H1 (cell line): ENCODE data around the gene USH2A. TPM values are rescaled to one million over a fixed set of nuclear protein-coding genes. Genes with fewer than 3 reads are reported as not detected.

Source experiments
- CTCF ChIA-PET: fragments of 300-600 bp; sonication (Branson Sonifier 250); formaldehyde crosslinking; loops from one replicate; lab custom pipeline; 2021; ENCODE audit not compliant: partially characterized antibody; lab: Charles Lee
- POLR2A ChIA-PET: fragments of 300-600 bp; sonication (Branson Sonifier 250); formaldehyde crosslinking; loops from one replicate; lab custom pipeline; 2021; ENCODE audit warnings: inconsistent platforms; ENCODE audit not compliant: partially characterized antibody; lab: Charles Lee
- DNase-seq, 2 experiments: peaks; one replicate each; pipeline versions ENCODE4 v3.0.0 to v3.0.0-alpha.2; 2010 to 2022; ENCODE audit warnings: low spot score in 2 of 2, low read depth in 1 of 2, mixed read lengths in 1 of 2
- FAIRE-seq: peaks from 2 replicates; lab custom pipeline; 2011; peaks lifted over from hg19 to GRCh38; lab: Jason Lieb, UNC
- H2AFZ ChIP-seq: 2 replicates; pipeline ENCODE4 v1.8.1; 2012; ENCODE audit warnings: low read length, inconsistent platforms
- H2AK5ac ChIP-seq: 2 replicates; pipeline ENCODE4 v1.6.1; 2013; ENCODE audit warnings: low read depth, low read length
- H2BK120ac ChIP-seq: replicated peaks from 2 replicates; pipeline ENCODE3; 2013; ENCODE audit warnings: low read depth, low read length, inconsistent platforms
- H2BK12ac ChIP-seq: 2 replicates; pipeline ENCODE4 v1.6.1; 2013; ENCODE audit warnings: low read depth, low read length
- H2BK15ac ChIP-seq: 2 replicates; pipeline ENCODE4 v1.6.1; 2013; ENCODE audit warnings: low read length
- H2BK20ac ChIP-seq: 2 replicates; pipeline ENCODE4 v1.6.1; 2013; ENCODE audit warnings: low read length
- H2BK5ac ChIP-seq: 2 replicates; pipeline ENCODE4 v1.6.1; 2013; ENCODE audit warnings: low read depth, low read length
- H3K14ac ChIP-seq: 2 replicates; pipeline ENCODE4 v1.6.1; 2013; ENCODE audit warnings: inconsistent platforms; ENCODE audit not compliant: insufficient read length
- H3K18ac ChIP-seq: 2 replicates; pipeline ENCODE4 v1.6.1; 2013; ENCODE audit warnings: low read length; ENCODE audit errors: extremely low read depth
- H3K23ac ChIP-seq: 2 replicates; pipeline ENCODE4 v1.6.1; 2013; ENCODE audit warnings: inconsistent platforms; ENCODE audit not compliant: insufficient read length
- H3K23me2 ChIP-seq: 2 replicates; pipeline ENCODE4 v1.6.1; 2013; ENCODE audit warnings: low read depth, low read length
- H3K27ac ChIP-seq: 2 replicates; pipeline ENCODE4 v1.6.1; 2011; ENCODE audit warnings: low read depth, low read length, inconsistent platforms
- H3K27me3 ChIP-seq, 4 experiments: replicated peaks in 1 of 4; 1 replicate in 1 of 4; 2 replicates in 3 of 4; pipeline versions ENCODE4 v1.6.1 to v1.8.1; 2011 to 2013; ENCODE audit warnings: low read length in 3 of 4, mild to moderate bottlenecking in 3 of 4, inconsistent platforms in 2 of 4, mixed read lengths in 2 of 4, moderate library complexity in 1 of 4; ENCODE audit not compliant: control insufficient read depth in 3 of 4, insufficient read depth in 3 of 4; ENCODE audit errors: extremely low read depth in 1 of 4
- H3K36me3 ChIP-seq, 4 experiments: 2 replicates each; pipeline versions ENCODE4 v1.6.1 to v1.8.1; 2011 to 2013; ENCODE audit warnings: mild to moderate bottlenecking in 4 of 4, low read length in 3 of 4, moderate library complexity in 2 of 4, control low read depth in 1 of 4, inconsistent platforms in 1 of 4; ENCODE audit not compliant: insufficient read depth in 4 of 4, control insufficient read depth in 2 of 4
- H3K4ac ChIP-seq: replicated peaks from 2 replicates; pipeline ENCODE3; 2013; ENCODE audit warnings: low read length, low read depth, mixed read lengths, inconsistent platforms; ENCODE audit not compliant: insufficient read length
- H3K4me1 ChIP-seq, 4 experiments: replicated peaks in 1 of 4; 1 replicate in 1 of 4; 2 replicates in 3 of 4; pipeline versions ENCODE4 v1.6.1 to v1.8.1; 2011 to 2013; ENCODE audit warnings: low read length in 3 of 4, inconsistent platforms in 2 of 4, mixed read lengths in 1 of 4; ENCODE audit not compliant: insufficient read depth in 4 of 4, control insufficient read depth in 3 of 4
- H3K4me2 ChIP-seq, 2 experiments: 2 replicates each; pipeline versions ENCODE4 v1.6.1 to v1.8.1; 2011 to 2013; ENCODE audit warnings: low read depth in 2 of 2, low read length in 2 of 2, control low read depth in 1 of 2, inconsistent platforms in 1 of 2, mild to moderate bottlenecking in 1 of 2; ENCODE audit not compliant: insufficient read depth in 1 of 2
- H3K4me3 ChIP-seq, 4 experiments: fragments of 200-600, 300-600 bp in 1 of 4; sonication (generic), shearing (Covaris generic), sonication (Bioruptor Twin) in 1 of 4; 2 replicates each; pipeline versions ENCODE4 v1.5.1 to v1.8.1; 2011 to 2016; ENCODE audit warnings: low read length in 4 of 4, low read depth in 3 of 4, control low read depth in 2 of 4, inconsistent platforms in 2 of 4, mild to moderate bottlenecking in 2 of 4, mixed read lengths in 1 of 4, moderate library complexity in 1 of 4; ENCODE audit not compliant: insufficient read depth in 2 of 4; ENCODE audit errors: extremely low read depth in 1 of 4
- H3K56ac ChIP-seq: replicated peaks from 2 replicates; pipeline ENCODE3; 2013; ENCODE audit warnings: low read depth, mild to moderate bottlenecking, mixed read lengths, low read length, inconsistent platforms; ENCODE audit not compliant: insufficient read length
- H3K79me1 ChIP-seq: 2 replicates; pipeline ENCODE4 v1.6.1; 2013; ENCODE audit warnings: low read depth, low read length, control low read depth
- H3K79me2 ChIP-seq, 2 experiments: 2 replicates each; pipeline versions ENCODE4 v1.6.1 to v1.8.1; 2012 to 2013; ENCODE audit warnings: low read length in 2 of 2, mild to moderate bottlenecking in 2 of 2, inconsistent platforms in 1 of 2; ENCODE audit not compliant: insufficient read depth in 2 of 2, control insufficient read depth in 1 of 2
- H3K9ac ChIP-seq, 4 experiments: replicated peaks in 1 of 4; 1 replicate in 1 of 4; 2 replicates in 3 of 4; pipeline versions ENCODE4 v1.6.1 to v1.8.1; 2011 to 2013; ENCODE audit warnings: low read depth in 3 of 4, low read length in 3 of 4, control low read depth in 2 of 4, mild to moderate bottlenecking in 2 of 4, moderate library complexity in 2 of 4, inconsistent platforms in 1 of 4; ENCODE audit errors: extremely low read depth in 1 of 4
- H3K9me3 ChIP-seq, 2 experiments: 2 replicates each; pipeline versions ENCODE4 v1.6.1 to v1.8.1; 2012 to 2013; ENCODE audit warnings: mild to moderate bottlenecking in 2 of 2, moderate library complexity in 2 of 2, control low read depth in 1 of 2, inconsistent platforms in 1 of 2, low read depth in 1 of 2, low read length in 1 of 2, mixed read lengths in 1 of 2; ENCODE audit not compliant: insufficient read depth in 2 of 2
- H4K20me1 ChIP-seq, 2 experiments: replicated peaks in 1 of 2; 2 replicates each; pipeline versions ENCODE3 to v1.8.1; 2011 to 2013; ENCODE audit warnings: inconsistent platforms in 2 of 2, low read length in 2 of 2, mild to moderate bottlenecking in 1 of 2; ENCODE audit not compliant: insufficient read depth in 2 of 2, control insufficient read depth in 1 of 2
- H4K5ac ChIP-seq: 2 replicates; pipeline ENCODE4 v1.6.1; 2013; ENCODE audit warnings: low read length, low read depth, mixed read lengths, inconsistent platforms; ENCODE audit not compliant: insufficient read length
- H4K8ac ChIP-seq: 2 replicates; pipeline ENCODE4 v1.8.0; 2013; ENCODE audit warnings: mild to moderate bottlenecking, moderate library complexity, low read length, inconsistent platforms; ENCODE audit not compliant: insufficient read depth; ENCODE audit errors: extremely low read depth
- H4K91ac ChIP-seq: replicated peaks from 2 replicates; pipeline ENCODE3; 2013; ENCODE audit warnings: low read length, mixed read lengths, inconsistent platforms; ENCODE audit not compliant: insufficient read length
- CHD2 ChIP-seq: IDR thresholded peaks from 2 replicates; pipeline ENCODE4 v1.6.1; 2012; ENCODE audit warnings: low read length, improper control_type of control experiment
- EP300 ChIP-seq, 2 experiments: IDR thresholded peaks; 1 replicate in 1 of 2; 2 replicates in 1 of 2; pipeline ENCODE4 v1.6.1; 2011 to 2012; ENCODE audit warnings: low read depth in 2 of 2, low read length in 2 of 2, mild to moderate bottlenecking in 2 of 2, borderline replicate concordance in 1 of 2, inconsistent platforms in 1 of 2, moderate library complexity in 1 of 2
- GABPA ChIP-seq: IDR thresholded peaks from 2 replicates; pipeline ENCODE4 v1.6.1; 2011; ENCODE audit warnings: mild to moderate bottlenecking, low read length, moderate library complexity, borderline replicate concordance; ENCODE audit not compliant: insufficient read depth
- HDAC2 ChIP-seq, 2 experiments: fragments of 300-600 bp in 1 of 2; sonication (generic) in 1 of 2; IDR thresholded peaks; 2 replicates each; pipeline ENCODE4 v1.6.1; 2011 to 2012; ENCODE audit warnings: low read depth in 2 of 2, low read length in 2 of 2, mild to moderate bottlenecking in 2 of 2, moderate library complexity in 2 of 2, borderline replicate concordance in 1 of 2, inconsistent platforms in 1 of 2
- KDM1A ChIP-seq: fragments of 200-600, 300-600 bp; sonication (generic); IDR thresholded peaks from 2 replicates; pipeline ENCODE4 v1.7.1; 2016; ENCODE audit warnings: mild to moderate bottlenecking, low read length, borderline replicate concordance
- KDM5A ChIP-seq: fragments of 200-600 bp; IDR thresholded peaks from 2 replicates; pipeline ENCODE4 v1.7.1; 2012; ENCODE audit warnings: mild to moderate bottlenecking, low read length, inconsistent platforms, mixed read lengths
- NRF1 ChIP-seq: IDR thresholded peaks from 2 replicates; pipeline ENCODE4 v1.6.1; 2011; ENCODE audit warnings: mild to moderate bottlenecking, low read depth, low read length, improper control_type of control experiment
- RAD21 ChIP-seq, 2 experiments: IDR thresholded peaks in 1 of 2; conservative IDR thresholded peaks in 1 of 2; 2 replicates each; pipeline ENCODE4 v1.6.1; 2011; ENCODE audit warnings: low read depth in 2 of 2, low read length in 2 of 2, improper control_type of control experiment in 1 of 2, inconsistent platforms in 1 of 2, mild to moderate bottlenecking in 1 of 2, moderate library complexity in 1 of 2
- RFX5 ChIP-seq: IDR thresholded peaks from 2 replicates; pipeline ENCODE4 v1.6.1; 2011; ENCODE audit warnings: low read depth, low read length, improper control_type of control experiment, borderline replicate concordance
- RNF2 ChIP-seq: fragments of 200-900, 300-1000 bp; sonication (generic); IDR thresholded peaks from 2 replicates; pipeline ENCODE4 v1.7.1; 2016; ENCODE audit warnings: borderline replicate concordance, low read depth, mild to moderate bottlenecking, antibody characterized with exemption, low read length; ENCODE audit not compliant: poor library complexity, severe bottlenecking; ENCODE audit errors: missing control alignments
- TCF12 ChIP-seq: IDR thresholded peaks from 2 replicates; pipeline ENCODE4 v1.6.1; 2011; ENCODE audit warnings: low read depth, mild to moderate bottlenecking, low read length
- WGBS, 2 experiments: shearing (Covaris generic) in 1 of 2; methylation state at CpG; one replicate each; pipeline versions ENCODE4 v1.1.6 to v1.1.7; 2013 to 2015; ENCODE audit warnings: low lambda C conversion rate in 2 of 2, mixed read lengths in 2 of 2, inconsistent platforms in 1 of 2, low coverage in 1 of 2, missing lambda C conversion rate in 1 of 2; ENCODE audit not compliant: insufficient replicate concordance in 2 of 2, insufficient coverage in 1 of 2, insufficient read length in 1 of 2; ENCODE audit errors: extremely low coverage in 1 of 2, missing lambda C conversion rate in 1 of 2; 5-methylcytosine and 5-hydroxymethylcytosine counted together
- polyA plus RNA-seq, 7 experiments: library from polyadenylated mRNA; depleted of rRNA in 3 of 7; stranded (reverse) in 5 of 7; unstranded in 2 of 7; fragments of >200 nt in 5 of 7; fragments of 200-250 nt in 2 of 7; gene quantifications; 1 replicate in 5 of 7; 2 replicates in 1 of 7; 4 replicates in 1 of 7; pipeline versions ENCODE4 v1.2.1 to v1.2.3, GENCODE V29; 2011 to 2013; ENCODE audit warnings: missing spikeins in 2 of 7, mixed read lengths in 2 of 7
- total RNA-seq: library from RNA; stranded (reverse); fragmentation: NEBNext Ultra II Directional; extraction: Animal tissue kit (Norgen Biotek cat#: 25700); gene quantifications from 2 replicates; pipeline ENCODE4 v1.2.1, GENCODE V29; 2021
- TF ChIP-seq, protein P1 (sequence below): IDR thresholded peaks from 2 replicates; pipeline ENCODE4 v1.6.1; 2011; ENCODE audit warnings: low read length, improper control_type of control experiment

The USH2A gene
- total and polyA plus RNA-seq, 2 of the 8 experiments (the other 6 are each of a cell fraction or from before 2014, with no cell fraction given): 0.02 to 0.17 TPM

DNA sequence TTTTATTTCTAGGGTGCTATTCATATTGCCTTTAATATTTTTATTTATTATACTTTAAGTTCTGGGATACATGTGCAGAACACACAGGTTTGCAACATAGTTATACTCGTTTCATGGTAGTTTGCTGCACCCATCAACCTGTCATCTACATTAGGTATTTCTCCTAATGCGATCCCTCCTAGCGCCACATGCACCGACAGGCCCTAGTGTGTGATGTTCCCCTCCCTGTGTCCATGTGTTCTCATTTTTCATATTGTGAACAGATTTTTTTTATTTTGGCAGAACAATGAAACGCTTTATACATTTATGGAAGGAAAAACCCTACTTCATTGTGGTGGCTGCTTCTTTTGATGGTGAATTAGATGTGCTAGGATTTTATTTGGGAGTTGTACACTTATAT, 14.4 kb upstream of the USH2A start:
- H2BK20ac ChIP-seq: no peak overlapping the region
- no peak overlapping the region for H3K14ac ChIP-seq
- no peak overlapping the region for H4K8ac ChIP-seq
- H3K23me2 ChIP-seq: no peaks in the 10 kb centered on the region
- no peak overlapping the region for H2AFZ ChIP-seq
- no peak overlapping the region for H2BK120ac ChIP-seq
- H3K27ac ChIP-seq: no peak overlapping the region
- no peaks in the 10 kb centered on the region for H3K36me3 ChIP-seq
- no peak overlapping the region for H3K23ac ChIP-seq
- H3K18ac ChIP-seq: no peak overlapping the region
- no peaks in the 10 kb centered on the region for H3K4me1 ChIP-seq
- no peak overlapping the region for H3K4ac ChIP-seq
- no peak overlapping the region for H4K5ac ChIP-seq
- no peaks in the 10 kb centered on the region for H3K79me2 ChIP-seq
- no peaks in the 10 kb centered on the region for H4K20me1 ChIP-seq
- POLR2A ChIA-PET: no interaction called here
- H3K9ac ChIP-seq: no peak overlapping the region
- H3K9me3 ChIP-seq: no peaks in the 10 kb centered on the region
- H3K4me2 ChIP-seq: no peak overlapping the region
- H2BK15ac ChIP-seq: no peak overlapping the region
- DNase-seq (no peak), FAIRE-seq (no peak)
- no peak overlapping the region for H3K4me3 ChIP-seq
- no peak overlapping the region for H3K56ac ChIP-seq
- H2BK5ac ChIP-seq: no peak overlapping the region
- no peak overlapping the region for H2AK5ac ChIP-seq
- no peak overlapping the region for H2BK12ac ChIP-seq
- CTCF ChIA-PET: no interaction called here
- 98% methylated on average over 5 of the region's 5 CpGs; no CpG with 5 or more reads in 1 of the 2 experiments for WGBS, 2 experiments
- H3K79me1 ChIP-seq: no peaks in the 10 kb centered on the region
- H3K27me3 ChIP-seq: no peaks in the 10 kb centered on the region
- H4K91ac ChIP-seq: no peak overlapping the region
- no peak for TF ChIP-seq TCF12
- TF ChIP-seq KDM1A: no peak
- TF ChIP-seq, protein P1, sequence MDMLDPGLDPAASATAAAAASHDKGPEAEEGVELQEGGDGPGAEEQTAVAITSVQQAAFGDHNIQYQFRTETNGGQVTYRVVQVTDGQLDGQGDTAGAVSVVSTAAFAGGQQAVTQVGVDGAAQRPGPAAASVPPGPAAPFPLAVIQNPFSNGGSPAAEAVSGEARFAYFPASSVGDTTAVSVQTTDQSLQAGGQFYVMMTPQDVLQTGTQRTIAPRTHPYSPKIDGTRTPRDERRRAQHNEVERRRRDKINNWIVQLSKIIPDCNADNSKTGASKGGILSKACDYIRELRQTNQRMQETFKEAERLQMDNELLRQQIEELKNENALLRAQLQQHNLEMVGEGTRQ: no peak
- no peak for TF ChIP-seq CHD2
- TF ChIP-seq RAD21 (IDR thresholded peaks at IDR 0.05 in 1 of 2, conservative IDR thresholded peaks at IDR 0.05 in 1 of 2; ENCODE audit: low read depth in 2 of 2, low read length in 2 of 2): no peak
- TF ChIP-seq GABPA: no peak
- TF ChIP-seq KDM5A: no peak
- TF ChIP-seq RFX5: no peak
- no peak for TF ChIP-seq RNF2
- no peak for TF ChIP-seq EP300 (IDR thresholded peaks at IDR 0.05; ENCODE audit: borderline replicate concordance in 1 of 2, low read depth in 2 of 2, low read length in 2 of 2)
- no peak for TF ChIP-seq NRF1
- no peak for TF ChIP-seq HDAC2 (IDR thresholded peaks at IDR 0.05; ENCODE audit: borderline replicate concordance in 1 of 2, low read depth in 2 of 2, low read length in 2 of 2)
